ENCODE measurements around the gene PAEP.

Gene PAEP

DNA sequence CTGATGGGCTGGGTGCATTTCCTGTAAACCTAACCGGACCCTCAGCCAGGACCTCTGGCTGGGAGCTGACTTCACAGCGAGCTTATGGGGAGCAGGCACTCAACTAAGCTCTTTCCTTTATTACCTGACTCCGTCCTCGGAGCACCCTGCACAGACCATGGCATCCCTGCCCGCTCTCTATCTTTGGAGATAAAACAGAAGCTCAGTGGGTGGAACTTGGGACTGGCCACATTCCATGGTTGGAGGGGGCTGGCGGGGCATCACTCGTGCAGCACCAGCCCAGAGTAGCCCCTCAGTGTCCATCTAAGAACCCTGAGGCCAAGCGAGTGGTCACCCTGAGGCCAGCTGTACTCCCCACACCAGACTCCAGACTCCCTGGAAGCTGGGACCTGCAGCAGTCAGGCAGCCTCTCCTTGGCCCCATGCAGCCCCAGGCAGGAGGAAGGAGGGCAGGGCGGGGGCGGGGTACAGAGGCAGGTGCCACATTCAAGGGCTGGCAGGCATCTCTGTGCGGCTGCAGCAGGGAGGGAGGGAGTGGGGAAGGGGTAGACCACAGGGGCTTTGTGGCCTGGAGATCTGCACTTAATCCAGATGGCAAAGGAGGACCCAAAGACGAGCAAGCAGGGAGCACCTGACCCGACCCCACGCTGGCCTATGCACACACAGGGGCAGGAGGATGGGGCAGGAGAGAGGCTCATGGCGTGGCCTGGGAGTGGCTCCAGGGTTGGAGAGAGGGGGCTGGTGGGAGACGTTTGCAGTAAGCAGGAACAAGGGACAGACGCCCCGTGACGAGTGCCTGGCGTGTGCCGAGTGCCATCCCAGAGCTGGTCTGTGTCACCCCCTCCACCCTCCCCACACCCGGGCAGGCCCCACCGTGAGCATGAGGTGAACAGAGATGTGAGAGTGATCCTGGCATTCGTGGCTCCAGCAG is 51.7 kb downstream of the PAEP start:
- H3K9ac ChIP-seq (ENCODE audit: low read depth, low read length), result no peak overlapping the region
- H3K4me1 ChIP-seq (ENCODE audit: insufficient read depth, low read length), result no peaks in the 10 kb centered on the region
- no peaks in the 10 kb centered on the region for H3K9me3 ChIP-seq (ENCODE audit: control insufficient read depth, insufficient read depth, low read length)
- no peaks in the 10 kb centered on the region for H3K36me3 ChIP-seq (ENCODE audit: insufficient read depth, low read length)

DNA sequence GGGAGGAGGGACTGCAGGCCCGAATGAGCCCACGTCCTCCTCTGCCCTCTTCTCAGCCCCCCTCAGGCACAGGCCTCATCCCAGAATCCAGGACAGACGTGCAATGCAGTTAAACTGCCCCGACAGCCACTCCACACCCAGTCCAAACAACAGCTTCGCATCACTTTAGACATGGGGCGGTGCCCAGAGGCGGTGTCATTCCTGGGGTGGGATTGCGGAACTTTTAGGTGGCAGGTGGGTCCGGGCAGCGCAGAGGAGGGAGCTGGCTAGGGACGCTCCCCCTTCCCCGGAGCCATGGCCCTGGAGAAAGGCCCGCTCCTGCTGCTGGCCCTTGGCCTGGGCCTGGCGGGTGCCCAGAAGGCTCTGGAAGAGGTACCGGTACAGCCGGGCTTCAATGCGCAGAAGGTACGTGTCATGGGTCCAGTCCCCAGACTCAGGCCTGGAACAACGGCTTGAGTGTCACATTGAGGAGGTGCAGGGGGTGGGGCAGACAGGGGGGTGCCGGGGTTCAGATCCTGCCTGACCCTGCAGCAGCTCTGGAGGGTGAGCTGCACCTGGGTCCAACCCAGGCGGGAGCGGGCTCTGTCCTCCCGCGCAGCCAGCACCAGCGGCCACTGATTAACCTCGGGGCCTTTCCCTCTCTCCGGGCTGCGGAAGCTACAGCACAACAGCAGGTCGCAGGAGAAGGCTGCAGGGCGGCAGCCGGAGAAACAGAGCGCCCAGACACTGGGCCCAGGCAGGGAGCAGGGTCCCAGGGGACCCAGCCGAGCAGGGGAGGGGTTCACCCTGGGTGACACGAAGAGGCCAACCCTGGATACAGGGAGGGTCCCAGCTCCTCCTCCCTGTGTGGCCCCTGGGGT is 52.6 kb downstream of the PAEP start:
- no peaks in the 10 kb centered on the region for H3K4me1 ChIP-seq (ENCODE audit: insufficient read depth, low read length)
- no peaks in the 10 kb centered on the region for H3K9me3 ChIP-seq (ENCODE audit: control insufficient read depth, insufficient read depth, low read length)
- H3K36me3 ChIP-seq (ENCODE audit: insufficient read depth, low read length), result no peaks in the 10 kb centered on the region
- H3K9ac ChIP-seq (ENCODE audit: low read depth, low read length), result no peak overlapping the region

DNA sequence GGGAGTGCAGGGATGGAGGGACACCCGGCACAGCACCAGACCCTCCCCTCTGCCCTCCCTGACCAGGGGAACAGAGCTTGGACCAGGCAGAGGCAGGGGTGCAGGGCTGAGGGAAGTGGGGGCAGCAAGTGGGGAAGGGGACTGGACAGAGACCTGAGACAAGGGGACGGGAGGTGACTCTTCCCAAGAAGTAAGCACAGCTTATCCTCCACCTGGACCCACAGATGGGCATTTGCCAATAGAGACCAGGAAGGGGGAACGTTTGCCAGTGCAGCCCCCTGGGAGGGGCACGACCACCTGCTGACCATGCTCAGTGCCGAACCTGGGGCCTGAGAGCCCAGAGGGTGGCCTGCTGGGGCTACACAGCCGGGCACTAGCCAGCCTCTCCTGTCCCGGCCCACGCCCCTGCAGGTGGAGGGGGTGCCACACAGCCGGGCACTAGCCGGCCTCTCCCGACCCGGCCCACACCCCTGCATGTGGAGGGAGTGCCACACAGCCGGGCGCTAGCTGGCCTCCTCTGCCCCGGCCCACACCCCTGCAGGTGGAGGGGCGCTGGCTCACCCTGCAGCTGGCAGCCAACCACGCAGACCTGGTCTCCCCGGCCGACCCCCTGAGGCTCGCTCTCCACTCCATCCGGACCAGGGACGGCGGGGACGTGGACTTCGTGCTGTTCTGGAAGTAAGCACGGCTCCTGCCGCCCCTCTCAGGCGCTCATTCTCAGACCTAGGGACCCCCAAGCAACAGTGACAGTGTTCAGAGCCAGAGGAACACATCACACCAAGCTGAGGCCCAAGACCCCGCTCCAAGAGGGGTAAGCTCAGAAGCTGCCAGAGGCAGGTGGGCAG is 53.5 kb downstream of the PAEP start:
- Histone ChIP-seq H3K4me1 (ENCODE audit: insufficient read depth, low read length) (no peaks in the 10 kb centered on the region), H3K9me3 (ENCODE audit: control insufficient read depth, insufficient read depth, low read length) (no peaks in the 10 kb centered on the region), H3K9ac (ENCODE audit: low read depth, low read length) (no peak overlapping the region), H3K36me3 (ENCODE audit: insufficient read depth, low read length) (no peaks in the 10 kb centered on the region)

DNA sequence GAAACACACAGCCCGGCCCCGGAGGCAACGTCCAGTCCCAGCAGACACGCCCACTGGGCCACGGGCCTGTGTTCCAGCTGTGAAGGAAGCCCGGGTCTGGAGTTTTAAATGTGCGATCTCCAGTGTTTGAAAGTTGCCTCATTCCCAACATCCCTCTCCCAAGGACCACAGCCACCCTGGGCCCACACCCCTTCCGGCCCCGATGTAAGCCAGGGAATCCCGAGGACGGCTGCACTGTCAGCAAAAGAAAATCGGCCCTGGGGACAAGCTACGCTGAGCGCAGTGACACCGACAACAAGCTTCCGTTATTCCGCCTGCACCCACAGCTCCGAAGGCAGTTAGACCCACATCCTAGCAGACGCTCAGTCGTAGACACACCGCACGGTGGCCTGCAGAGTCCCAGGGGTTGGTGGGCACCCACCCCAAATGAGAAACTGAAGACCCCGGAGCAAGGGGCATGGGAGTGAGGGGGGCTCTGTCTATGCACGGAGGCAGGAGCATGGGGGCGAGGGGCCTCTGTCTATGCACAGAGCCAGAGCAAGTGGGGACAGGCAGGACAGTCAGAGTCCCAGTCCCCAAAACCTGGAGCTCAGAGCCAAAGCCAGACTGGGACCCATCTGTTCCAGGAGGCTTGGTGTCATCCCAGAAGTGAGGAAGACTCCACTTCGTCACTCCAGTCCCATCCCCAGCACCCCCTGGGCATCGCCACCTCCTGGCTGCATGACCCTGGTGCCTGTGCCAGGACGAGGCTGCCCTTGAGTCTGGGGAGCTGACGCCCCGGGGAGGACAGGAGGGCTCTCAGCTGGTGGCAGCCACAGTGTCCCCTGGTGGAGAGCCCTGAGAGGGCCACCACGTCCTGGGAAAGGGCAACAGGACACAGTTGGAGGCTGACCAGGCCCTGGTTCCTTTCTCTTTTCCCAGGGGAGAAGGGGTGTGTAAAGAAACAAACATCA is 54.4 kb downstream of the PAEP start:
- H3K9me3 ChIP-seq (ENCODE audit: control insufficient read depth, insufficient read depth, low read length), result no peaks in the 10 kb centered on the region
- no peak overlapping the region for H3K9ac ChIP-seq (ENCODE audit: low read depth, low read length)
- H3K4me1 ChIP-seq (ENCODE audit: insufficient read depth, low read length), result no peaks in the 10 kb centered on the region
- no peaks in the 10 kb centered on the region for H3K36me3 ChIP-seq (ENCODE audit: insufficient read depth, low read length)
